ENCODE measurements around the gene NCMAP.

NCMAP gene

GRCh38 chr1:24622218-24622617, 66.3 kb downstream of the NCMAP start:
- H3K4me1 ChIP-seq (ENCODE audit: insufficient read depth, low read length, severe bottlenecking), result no peaks in the 10 kb centered on the region
- no peaks in the 10 kb centered on the region for H4K20me1 ChIP-seq (ENCODE audit: insufficient read depth, low read length)
- no peak overlapping the region for H3K4me3 ChIP-seq (ENCODE audit: low read depth, low read length, poor library complexity, severe bottlenecking)
- H3K4me2 ChIP-seq (ENCODE audit: low read length), result no peak overlapping the region
- no peak overlapping the region for H2AFZ ChIP-seq (ENCODE audit: low read length)
- H3K9ac ChIP-seq (ENCODE audit: low read length), result no peak overlapping the region
- no peak for TF ChIP-seq CTCF (IDR thresholded peaks at IDR 0.05; ENCODE audit: low read length)
- no peak for TF ChIP-seq EZH2 (IDR thresholded peaks at IDR 0.05; ENCODE audit: borderline replicate concordance, low read length)
- H3K27ac ChIP-seq (ENCODE audit: low read depth, low read length, poor library complexity, severe bottlenecking), result no peak overlapping the region
- no peaks in the 10 kb centered on the region for H3K79me2 ChIP-seq (ENCODE audit: insufficient read depth, low read length)
- H3K9me2 ChIP-seq (ENCODE audit: low read depth, low read length), result no peaks in the 10 kb centered on the region
- H3K36me3 ChIP-seq (ENCODE audit: insufficient read depth, low read length), result no peaks in the 10 kb centered on the region
- H3F3A ChIP-seq (ENCODE audit: insufficient read depth, low read length), result no peaks in the 10 kb centered on the region
- no peaks in the 10 kb centered on the region for H3K9me3 ChIP-seq (ENCODE audit: low read length)
- H3K27me3 ChIP-seq (ENCODE audit: insufficient read depth, low read length), result no peaks in the 10 kb centered on the region

DNA sequence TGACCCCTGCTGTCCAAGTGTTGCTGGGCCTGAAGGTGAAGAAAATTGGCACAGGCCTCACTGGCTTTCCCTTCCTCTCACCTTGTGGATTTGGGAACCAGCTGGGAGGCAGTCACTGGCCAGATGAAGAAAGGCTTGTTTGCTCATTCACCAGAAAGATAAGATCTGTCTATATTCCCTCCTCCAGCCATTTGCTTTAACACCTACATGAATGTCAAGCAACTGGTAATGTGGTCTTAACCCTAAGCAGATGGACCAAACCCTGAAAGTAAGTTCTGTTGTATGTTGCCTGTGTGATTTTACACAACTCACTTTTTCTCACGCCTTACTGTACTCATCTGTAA, 76.9 kb downstream of the NCMAP start:
- Histone ChIP-seq H3K9me2 (ENCODE audit: low read depth, low read length) (no peaks in the 10 kb centered on the region), H3K27ac (ENCODE audit: low read depth, low read length, poor library complexity, severe bottlenecking) (no peak overlapping the region), H3K9ac (ENCODE audit: low read length) (no peak overlapping the region), H3K36me3 (ENCODE audit: insufficient read depth, low read length) (no peaks in the 10 kb centered on the region), H3K4me2 (ENCODE audit: low read length) (no peak overlapping the region), H4K20me1 (ENCODE audit: insufficient read depth, low read length) (no peaks in the 10 kb centered on the region), H2AFZ (ENCODE audit: low read length) (no peak overlapping the region), H3F3A (ENCODE audit: insufficient read depth, low read length) (no peaks in the 10 kb centered on the region), H3K79me2 (ENCODE audit: insufficient read depth, low read length) (no peaks in the 10 kb centered on the region), H3K27me3 (ENCODE audit: insufficient read depth, low read length) (no peaks in the 10 kb centered on the region; the same call in 1 of the 2 replicates), H3K9me3 (ENCODE audit: low read length) (no peaks in the 10 kb centered on the region), H3K4me1 (ENCODE audit: insufficient read depth, low read length, severe bottlenecking) (no peaks in the 10 kb centered on the region), H3K4me3 (ENCODE audit: low read depth, low read length, poor library complexity, severe bottlenecking) (no peak overlapping the region)
- TF ChIP-seq CTCF (IDR thresholded peaks at IDR 0.05; ENCODE audit: low read length), result no peak
- no peak for TF ChIP-seq EZH2 (IDR thresholded peaks at IDR 0.05; ENCODE audit: borderline replicate concordance, low read length)

DNA sequence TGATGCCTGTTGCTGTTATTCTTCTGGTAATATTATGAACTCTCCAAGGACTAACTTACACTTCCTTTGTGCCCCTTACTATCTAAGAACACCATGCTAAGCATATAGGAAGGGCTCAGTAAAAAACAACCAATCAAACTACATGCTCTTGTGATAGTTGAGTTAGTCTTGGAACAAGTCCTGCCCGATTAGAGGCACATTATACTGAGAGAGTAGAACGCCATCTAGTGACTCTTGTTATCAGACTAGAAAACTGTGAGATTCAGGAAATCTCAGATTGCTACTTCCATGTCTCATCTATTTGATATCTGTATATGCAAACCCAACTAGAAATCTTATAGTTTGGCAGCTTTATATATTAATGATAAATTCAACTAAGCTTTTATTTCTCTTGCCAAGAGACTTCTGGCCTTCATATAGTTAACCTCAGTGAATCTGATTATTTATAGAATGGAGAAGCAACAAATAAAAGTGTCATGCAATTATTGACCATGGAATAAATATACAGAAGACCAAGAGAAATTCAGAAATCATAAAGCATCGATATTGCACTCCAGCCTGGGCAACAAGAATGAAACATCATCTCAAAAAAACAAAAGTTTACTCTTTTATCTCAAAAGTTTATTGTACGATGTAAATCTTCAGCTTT, 79.4 kb downstream of the NCMAP start:
- no peaks in the 10 kb centered on the region for H4K20me1 ChIP-seq (ENCODE audit: insufficient read depth, low read length)
- no peaks in the 10 kb centered on the region for H3K36me3 ChIP-seq (ENCODE audit: insufficient read depth, low read length)
- H3F3A ChIP-seq (ENCODE audit: insufficient read depth, low read length), result no peaks in the 10 kb centered on the region
- no peaks in the 10 kb centered on the region; the same call in 1 of the 2 replicates for H3K27me3 ChIP-seq (ENCODE audit: insufficient read depth, low read length)
- no peak overlapping the region for H3K27ac ChIP-seq (ENCODE audit: low read depth, low read length, poor library complexity, severe bottlenecking)
- no peaks in the 10 kb centered on the region for H3K79me2 ChIP-seq (ENCODE audit: insufficient read depth, low read length)
- H3K4me3 ChIP-seq (ENCODE audit: low read depth, low read length, poor library complexity, severe bottlenecking), result no peak overlapping the region
- no peak overlapping the region for H3K9ac ChIP-seq (ENCODE audit: low read length)
- no peak overlapping the region for H2AFZ ChIP-seq (ENCODE audit: low read length)
- no peaks in the 10 kb centered on the region for H3K9me3 ChIP-seq (ENCODE audit: low read length)
- no peak overlapping the region for H3K4me2 ChIP-seq (ENCODE audit: low read length)
- H3K9me2 ChIP-seq (ENCODE audit: low read depth, low read length), result no peaks in the 10 kb centered on the region
- H3K4me1 ChIP-seq (ENCODE audit: insufficient read depth, low read length, severe bottlenecking), result no peaks in the 10 kb centered on the region
- TF ChIP-seq EZH2 (IDR thresholded peaks at IDR 0.05; ENCODE audit: borderline replicate concordance, low read length) (no peak), CTCF (IDR thresholded peaks at IDR 0.05; ENCODE audit: low read length) (peak; percentile 78)
